ENCODE data around the gene EFCAB8. TPM values are rescaled to one million over a fixed set of nuclear protein-coding genes. Genes with fewer than 3 reads are reported as not detected.

The EFCAB8 gene
- total RNA-seq, 1 donor from 2014 or later: not detected

GRCh38 chr20:33007376-33008335, 148.9 kb downstream of the EFCAB8 start, which contains the start of gene BPIFB2:
BPIFB2 (plus strand) TSS chr20:33007704; CDS start chr20:33008575, 871 bp downstream.
- H3K4me1 ChIP-seq (ENCODE audit: control insufficient read depth in 3 of 3, insufficient read depth in 3 of 3, low read length in 3 of 3): no peaks in the 10 kb centered on the region
- no peak within 1 kb of the TSS for H3K9ac ChIP-seq (ENCODE audit: low read depth in 1 of 3, low read length in 3 of 3)
- no peak within 1 kb of the TSS for H3K27ac ChIP-seq (ENCODE audit: low read depth, low read length)
- no peak within 1 kb of the TSS for H3K4me3 ChIP-seq (ENCODE audit: low read length in 3 of 3)
- H3K27me3 ChIP-seq (ENCODE audit: control insufficient read depth in 3 of 3, insufficient read depth in 3 of 3, low read length in 3 of 3): peaks cover 7 to 26% (median 17%) of the 10 kb centered on the region in 3 donors
- no peaks in the 10 kb centered on the region for H3K36me3 ChIP-seq (ENCODE audit: control insufficient read depth in 3 of 3, insufficient read depth in 3 of 3, low read length in 3 of 3)
- peaks cover 3 to 7% (median 5%) of the 10 kb centered on the region in 3 donors for H3K9me3 ChIP-seq (ENCODE audit: control insufficient read depth in 3 of 3, low read length in 3 of 3)

GRCh38 chr20:33008336-33009213, 149.9 kb downstream of the EFCAB8 start:
- Histone ChIP-seq H3K4me3 (ENCODE audit: low read length in 3 of 3) (no peak overlapping the region), H3K27ac (ENCODE audit: low read depth, low read length) (no peak overlapping the region), H3K27me3 (ENCODE audit: control insufficient read depth in 3 of 3, insufficient read depth in 3 of 3, low read length in 3 of 3) (peaks cover 7 to 27% (median 20%) of the 10 kb centered on the region in 3 donors), H3K4me1 (ENCODE audit: control insufficient read depth in 3 of 3, insufficient read depth in 3 of 3, low read length in 3 of 3) (no peaks in the 10 kb centered on the region), H3K9ac (ENCODE audit: low read depth in 1 of 3, low read length in 3 of 3) (no peak overlapping the region), H3K36me3 (ENCODE audit: control insufficient read depth in 3 of 3, insufficient read depth in 3 of 3, low read length in 3 of 3) (no peaks in the 10 kb centered on the region), H3K9me3 (ENCODE audit: control insufficient read depth in 3 of 3, low read length in 3 of 3) (peaks cover 3 to 7% (median 5%) of the 10 kb centered on the region in 3 donors)

GRCh38 chr20:33009214-33010132, 150.8 kb downstream of the EFCAB8 start:
- Histone ChIP-seq H3K9ac (ENCODE audit: low read depth in 1 of 3, low read length in 3 of 3) (no peak overlapping the region), H3K27ac (ENCODE audit: low read depth, low read length) (no peak overlapping the region), H3K27me3 (ENCODE audit: control insufficient read depth in 3 of 3, insufficient read depth in 3 of 3, low read length in 3 of 3) (peaks cover 11 to 36% (median 29%) of the 10 kb centered on the region in 3 donors), H3K4me1 (ENCODE audit: control insufficient read depth in 3 of 3, insufficient read depth in 3 of 3, low read length in 3 of 3) (no peaks in the 10 kb centered on the region), H3K9me3 (ENCODE audit: control insufficient read depth in 3 of 3, low read length in 3 of 3) (peaks cover 3 to 7% (median 5%) of the 10 kb centered on the region in 3 donors), H3K36me3 (ENCODE audit: control insufficient read depth in 3 of 3, insufficient read depth in 3 of 3, low read length in 3 of 3) (no peaks in the 10 kb centered on the region), H3K4me3 (ENCODE audit: low read length in 3 of 3) (no peak overlapping the region)

- Histone ChIP-seq H3K27ac (ENCODE audit: low read depth, low read length) (no peak overlapping the region), H3K9me3 (ENCODE audit: control insufficient read depth in 3 of 3, low read length in 3 of 3) (peaks cover 3 to 5% (median 5%) of the 10 kb centered on the region in 3 donors), H3K9ac (ENCODE audit: low read depth in 1 of 3, low read length in 3 of 3) (no peak overlapping the region), H3K36me3 (ENCODE audit: control insufficient read depth in 3 of 3, insufficient read depth in 3 of 3, low read length in 3 of 3) (no peaks in the 10 kb centered on the region), H3K4me3 (ENCODE audit: low read length in 3 of 3) (no peak overlapping the region), H3K4me1 (ENCODE audit: control insufficient read depth in 3 of 3, insufficient read depth in 3 of 3, low read length in 3 of 3) (no peaks in the 10 kb centered on the region), H3K27me3 (ENCODE audit: control insufficient read depth in 3 of 3, insufficient read depth in 3 of 3, low read length in 3 of 3) (peaks cover 17 to 43% (median 35%) of the 10 kb centered on the region in 3 donors)
Observed at GRCh38 chr20:33010133-33010504, 151.4 kb downstream of the EFCAB8 start.

- no peaks in the 10 kb centered on the region for H3K4me1 ChIP-seq (ENCODE audit: control insufficient read depth in 3 of 3, insufficient read depth in 3 of 3, low read length in 3 of 3)
- H3K9me3 ChIP-seq (ENCODE audit: control insufficient read depth in 3 of 3, low read length in 3 of 3): peaks cover 0 to 2% (median 0%) of the 10 kb centered on the region in 3 donors
- no peak overlapping the region for H3K27ac ChIP-seq (ENCODE audit: low read depth, low read length)
- no peak overlapping the region for H3K9ac ChIP-seq (ENCODE audit: low read depth in 1 of 3, low read length in 3 of 3)
- no peak overlapping the region for H3K4me3 ChIP-seq (ENCODE audit: low read length in 3 of 3)
- H3K27me3 ChIP-seq (ENCODE audit: control insufficient read depth in 3 of 3, insufficient read depth in 3 of 3, low read length in 3 of 3): peaks cover 22 to 48% (median 40%) of the 10 kb centered on the region in 3 donors
- no peaks in the 10 kb centered on the region for H3K36me3 ChIP-seq (ENCODE audit: control insufficient read depth in 3 of 3, insufficient read depth in 3 of 3, low read length in 3 of 3)
Observed at GRCh38 chr20:33010674-33011449, 152.1 kb downstream of the EFCAB8 start.

Other genes starting within 250 kb of the EFCAB8 start
- under 0.01 TPM for gene C20orf203, start 185.0 kb upstream of the EFCAB8 start, total RNA-seq
- gene COMMD7, start 115.5 kb upstream of the EFCAB8 start, total RNA-seq: 14.1 TPM
- gene DNMT3B, start 96.5 kb upstream of the EFCAB8 start, total RNA-seq: 2.1 TPM
- 74.6 TPM for gene MAPRE1, start 39.0 kb upstream of the EFCAB8 start, total RNA-seq
- gene SUN5, start 145.5 kb downstream of the EFCAB8 start, total RNA-seq: not detected
- gene BPIFB2, start 148.8 kb downstream of the EFCAB8 start, total RNA-seq: not detected
- not detected for gene BPIFB6, start 172.7 kb downstream of the EFCAB8 start, total RNA-seq
- gene BPIFB3, start 195.0 kb downstream of the EFCAB8 start, total RNA-seq: not detected
- gene BPIFB4, start 220.7 kb downstream of the EFCAB8 start, total RNA-seq: not detected

Measured in skeletal muscle tissue (tissue), 4 donors.